WTC11 (cell line): ENCODE measurements around the gene RAB35. TPM values are rescaled to one million over a fixed set of nuclear protein-coding genes. Genes with fewer than 3 reads are reported as not detected.
A peak's percentile ranks its signal among the peaks of the same experiment; 100 is the strongest.

ENCODE experiments used
- ATAC-seq: fragments of 200-7000 bp; cut with Tn5 transposase; 2 replicates; pipeline ENCODE4 v1.10.0; 2021; ENCODE audit warnings: mild to moderate bottlenecking, moderate library complexity
- CTCF ChIA-PET: fragments of 300-600 bp; sonication (Branson Sonifier 250); formaldehyde crosslinking; loops from one replicate; lab custom pipeline; 2021; ENCODE audit warnings: antibody characterized with exemption; lab: Charles Lee
- POLR2A ChIA-PET: fragments of 350-600 bp; sonication (Branson Sonifier 250); formaldehyde crosslinking; loops from one replicate; lab custom pipeline; 2021; ENCODE audit warnings: antibody characterized with exemption; lab: Charles Lee
- DNase-seq: peaks from one replicate; pipeline ENCODE4 v3.0.0; 2021; ENCODE audit warnings: low spot score
- H3K27ac Mint-ChIP-seq: 2 replicates; pipeline ENCODE4 v1.8.0; 2021; ENCODE audit warnings: mixed read lengths
- H3K27me3 Mint-ChIP-seq: 2 replicates; pipeline ENCODE4 v1.8.0; 2021; ENCODE audit warnings: low read depth, mild to moderate bottlenecking, moderate library complexity, mixed read lengths
- H3K36me3 Mint-ChIP-seq: 2 replicates; pipeline ENCODE4 v1.8.0; 2021; ENCODE audit warnings: mixed read lengths
- H3K4me1 Mint-ChIP-seq: 2 replicates; pipeline ENCODE4 v1.8.0; 2022; ENCODE audit warnings: mixed read lengths
- H3K4me3 Mint-ChIP-seq: 2 replicates; pipeline ENCODE4 v1.8.0; 2021; ENCODE audit warnings: mild to moderate bottlenecking, moderate library complexity, mixed read lengths
- H3K9me3 Mint-ChIP-seq: 2 replicates; pipeline ENCODE4 v1.8.0; 2021; ENCODE audit warnings: mixed read lengths
- EMX1 ChIP-seq: fragments of 250-450 bp; sonication (Bioruptor Pico); IDR thresholded peaks from 2 replicates; pipeline ENCODE4 v1.8.0; 2021; ENCODE audit warnings: mild to moderate bottlenecking
- FOXJ3 ChIP-seq: sonication (generic); formaldehyde crosslinking; IDR thresholded peaks from 2 replicates; pipeline ENCODE4 v1.9.0; 2021; ENCODE audit warnings: missing genetic modification reagents, mild to moderate bottlenecking, borderline replicate concordance
- NFE2L1 ChIP-seq: sonication (generic); formaldehyde crosslinking; IDR thresholded peaks from 2 replicates; pipeline ENCODE4 v1.8.1; 2023; ENCODE audit warnings: missing genetic modification reagents
- NFYB ChIP-seq: sonication (generic); formaldehyde crosslinking; conservative IDR thresholded peaks from 2 replicates; pipeline ENCODE4 v1.8.0; 2022; ENCODE audit warnings: low read depth, missing genetic modification reagents
- NR1H2 ChIP-seq: sonication (generic); formaldehyde crosslinking; IDR thresholded peaks from 2 replicates; pipeline ENCODE4 v1.9.0; 2021; ENCODE audit warnings: mild to moderate bottlenecking, moderate library complexity, missing genetic modification reagents
- NR2C2 ChIP-seq: sonication (generic); formaldehyde crosslinking; IDR thresholded peaks from 2 replicates; pipeline ENCODE4 v1.8.0; 2022; ENCODE audit warnings: mild to moderate bottlenecking, missing genetic modification reagents
- PRRX2 ChIP-seq: fragments of 250-450 bp; sonication (Bioruptor Pico); IDR thresholded peaks from 2 replicates; pipeline ENCODE4 v1.8.0; 2021; ENCODE audit warnings: mild to moderate bottlenecking
- RORB ChIP-seq: fragments of 250-450 bp; sonication (Bioruptor Pico); IDR thresholded peaks from 2 replicates; pipeline ENCODE4 v1.9.0; 2021; ENCODE audit warnings: mild to moderate bottlenecking
- SOX15 ChIP-seq: fragments of 250-450 bp; sonication (Bioruptor Pico); IDR thresholded peaks from 2 replicates; pipeline ENCODE4 v1.9.0; 2021; ENCODE audit warnings: mild to moderate bottlenecking
- SP1 ChIP-seq: sonication (generic); formaldehyde crosslinking; conservative IDR thresholded peaks from 2 replicates; pipeline ENCODE4 v1.8.1; 2022; ENCODE audit warnings: missing genetic modification reagents
- ZNF232 ChIP-seq: sonication (generic); formaldehyde crosslinking; IDR thresholded peaks from 2 replicates; pipeline ENCODE4 v1.8.0; 2022; ENCODE audit warnings: mild to moderate bottlenecking, missing genetic modification reagents
- ZNF263 ChIP-seq: sonication (generic); formaldehyde crosslinking; IDR thresholded peaks from 2 replicates; pipeline ENCODE4 v1.8.1; 2022; ENCODE audit warnings: low read depth, mild to moderate bottlenecking, moderate library complexity, missing genetic modification reagents
- total RNA-seq: library from RNA; stranded (reverse); gene quantifications from 3 replicates; pipeline ENCODE4 v1.2.3, GENCODE V29; 2021
- TF ChIP-seq, protein P1 (sequence below): fragments of 250-450 bp; sonication (Bioruptor Pico); conservative IDR thresholded peaks from 2 replicates; pipeline ENCODE4 v1.9.0; 2021; ENCODE audit warnings: mild to moderate bottlenecking
- TF ChIP-seq, protein P2 (sequence below): sonication (generic); formaldehyde crosslinking; IDR thresholded peaks from 2 replicates; pipeline ENCODE4 v1.8.0; 2023; ENCODE audit warnings: missing genetic modification reagents
- TF ChIP-seq, protein P3 (sequence below): sonication (generic); formaldehyde crosslinking; IDR thresholded peaks from 2 replicates; pipeline ENCODE4 v1.8.1; 2023; ENCODE audit warnings: mild to moderate bottlenecking, missing genetic modification reagents, moderate library complexity
- TF ChIP-seq, protein P4 (sequence below): sonication (generic); formaldehyde crosslinking; IDR thresholded peaks from 2 replicates; pipeline ENCODE4 v1.8.1; 2022; ENCODE audit warnings: low read depth, missing genetic modification reagents, borderline replicate concordance
- TF ChIP-seq, protein P5 (sequence below): sonication (generic); formaldehyde crosslinking; IDR thresholded peaks from 2 replicates; pipeline ENCODE4 v1.8.1; 2023; ENCODE audit warnings: mild to moderate bottlenecking, missing genetic modification reagents
- TF ChIP-seq, protein P6 (sequence below): fragments of 250-450 bp; sonication (Bioruptor Pico); IDR thresholded peaks from 2 replicates; pipeline ENCODE4 v1.9.0; 2021; ENCODE audit warnings: moderate library complexity, mild to moderate bottlenecking, inconsistent platforms, borderline replicate concordance
- TF ChIP-seq, protein P7 (sequence below): sonication (generic); formaldehyde crosslinking; IDR thresholded peaks from 2 replicates; pipeline ENCODE4 v1.8.0; 2022; ENCODE audit warnings: mild to moderate bottlenecking, missing genetic modification reagents

RAB35 gene
- total RNA-seq, 1 experiment from 2014 or later: 44.5 TPM

DNA sequence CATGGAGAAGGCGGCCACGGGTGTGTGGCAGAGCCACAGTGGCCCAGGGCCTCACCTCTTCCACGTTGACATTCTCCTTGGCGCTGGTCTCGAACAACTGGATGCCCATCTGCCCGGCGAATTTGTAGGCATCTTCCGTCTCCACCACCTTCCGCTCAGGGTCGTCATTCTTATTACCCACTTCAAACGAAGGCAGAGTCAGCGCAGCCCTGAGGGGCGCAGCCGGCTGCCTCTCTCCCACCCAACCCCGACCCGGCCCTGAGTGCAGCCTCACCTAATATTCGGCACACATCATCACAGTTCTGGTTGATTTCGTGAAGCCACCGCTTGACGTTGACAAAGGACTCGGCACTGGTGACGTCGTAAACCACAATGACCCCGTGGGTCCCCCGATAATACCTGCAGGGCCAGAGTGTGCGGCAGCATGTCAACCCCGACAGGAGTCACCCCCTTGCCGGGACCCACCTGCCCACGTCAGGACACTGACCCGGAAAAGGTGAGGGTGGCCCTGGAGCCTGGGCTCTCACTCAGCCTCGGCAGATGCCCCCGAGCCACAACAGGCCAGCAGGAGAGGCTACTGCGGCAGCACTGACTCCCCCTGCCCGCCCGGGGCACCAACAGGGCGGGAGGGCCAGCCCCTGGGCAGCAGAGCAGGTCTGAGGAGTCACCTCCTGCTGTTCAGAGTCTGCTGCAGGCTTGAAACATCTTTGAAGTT, 17.6 kb downstream of the RAB35 start:
- H3K27me3 Mint-ChIP-seq: no peaks in the 10 kb centered on the region

DNA sequence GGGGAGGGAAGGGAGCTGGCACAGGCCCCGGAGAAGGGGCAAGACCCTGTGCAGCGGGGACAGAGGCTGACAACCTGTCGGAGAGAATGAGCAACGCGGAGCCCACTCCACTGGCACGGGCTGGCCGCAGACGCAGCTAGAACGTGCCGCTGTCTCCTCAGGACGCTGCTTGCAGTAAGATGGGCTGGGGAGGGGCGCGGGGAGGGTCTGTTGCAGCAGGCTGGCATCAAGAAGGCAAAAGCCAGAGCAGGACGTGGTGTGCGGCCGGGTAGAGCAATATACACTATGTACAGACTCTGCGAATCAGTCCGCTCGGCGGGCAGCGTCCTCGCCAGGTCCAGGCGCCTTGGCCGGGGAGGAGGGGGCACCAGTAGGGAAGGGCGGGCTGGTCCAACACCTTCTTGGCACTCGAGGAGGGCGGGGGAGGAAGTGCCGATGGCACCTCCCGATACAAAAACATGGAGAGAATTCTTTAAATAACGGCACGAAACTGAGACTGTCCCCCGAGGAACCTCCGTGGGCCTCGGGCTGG, 19.8 kb downstream of the RAB35 start:
- Mint-ChIP-seq H3K27me3 (no peaks in the 10 kb centered on the region), H3K9me3 (no peaks in the 10 kb centered on the region), H3K4me1 (peaks cover 37% of the 10 kb centered on the region), H3K27ac (peak overlapping the region; percentile 85), H3K4me3 (no peak overlapping the region), H3K36me3 (peaks cover 12% of the 10 kb centered on the region)
- CTCF ChIA-PET: interaction anchor here (1.4 kb wide), 1 partner anchor 10 kb away, joined by 5 read pairs; no protein-coding TSS in a partner anchor
- POLR2A ChIA-PET: no interaction called here
- DNase-seq: no peak
- no peak for ATAC-seq
- no peak for TF ChIP-seq NFE2L1 (CRISPR knock-in tag)
- TF ChIP-seq, protein P1, sequence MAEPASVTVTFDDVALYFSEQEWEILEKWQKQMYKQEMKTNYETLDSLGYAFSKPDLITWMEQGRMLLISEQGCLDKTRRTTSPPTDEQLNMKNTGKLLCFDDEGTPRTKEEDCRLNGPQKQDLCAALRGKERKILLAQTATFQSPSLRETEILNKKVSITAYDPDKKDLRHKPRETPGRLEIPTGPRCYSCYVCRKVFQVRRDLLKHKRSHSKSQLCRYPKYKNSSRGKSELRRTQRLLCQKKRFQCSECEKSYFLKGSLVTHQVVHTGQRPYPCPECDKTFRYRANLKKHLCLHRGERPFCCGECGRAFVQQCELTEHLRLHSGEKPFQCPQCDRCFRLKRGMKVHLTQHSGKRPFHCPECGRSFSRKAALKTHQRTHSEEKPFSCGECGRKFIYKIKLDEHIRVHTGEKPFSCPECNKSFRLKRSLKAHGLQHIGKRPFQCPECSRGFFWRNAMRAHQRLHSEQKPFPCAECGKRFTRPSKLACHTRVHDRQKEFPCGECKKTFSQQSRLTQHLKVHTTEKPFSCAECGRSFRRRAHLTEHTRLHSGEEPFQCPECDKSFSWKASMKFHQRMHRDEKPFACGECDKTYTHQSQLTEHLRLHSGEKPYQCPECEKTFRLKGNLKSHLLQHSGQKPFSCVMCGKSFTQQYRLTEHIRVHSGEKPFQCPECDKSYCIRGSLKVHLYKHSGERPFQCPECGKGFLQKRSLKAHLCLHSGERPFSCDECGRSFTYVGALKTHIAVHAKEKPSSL (CRISPR knock-in tag): no peak
- TF ChIP-seq, protein P2, sequence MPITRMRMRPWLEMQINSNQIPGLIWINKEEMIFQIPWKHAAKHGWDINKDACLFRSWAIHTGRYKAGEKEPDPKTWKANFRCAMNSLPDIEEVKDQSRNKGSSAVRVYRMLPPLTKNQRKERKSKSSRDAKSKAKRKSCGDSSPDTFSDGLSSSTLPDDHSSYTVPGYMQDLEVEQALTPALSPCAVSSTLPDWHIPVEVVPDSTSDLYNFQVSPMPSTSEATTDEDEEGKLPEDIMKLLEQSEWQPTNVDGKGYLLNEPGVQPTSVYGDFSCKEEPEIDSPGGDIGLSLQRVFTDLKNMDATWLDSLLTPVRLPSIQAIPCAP (CRISPR knock-in tag): no peak

More for the DNA sequence above, 17.6 kb downstream of the RAB35 start:
- Mint-ChIP-seq H3K27ac (no peak overlapping the region), H3K4me3 (no peak overlapping the region), H3K9me3 (no peaks in the 10 kb centered on the region), H3K4me1 (peaks cover 21% of the 10 kb centered on the region), H3K36me3 (peaks cover 15% of the 10 kb centered on the region)
- ChIA-PET POLR2A (no interaction called here), CTCF (no interaction called here)
- DNase-seq (no peak), ATAC-seq (no peak)
- TF ChIP-seq EMX1 (CRISPR knock-in tag) (no peak), PRRX2 (CRISPR knock-in tag) (no peak), NR2C2 (CRISPR knock-in tag) (no peak), SP1 (no peak), SOX15 (no peak)
- TF ChIP-seq, protein P3, sequence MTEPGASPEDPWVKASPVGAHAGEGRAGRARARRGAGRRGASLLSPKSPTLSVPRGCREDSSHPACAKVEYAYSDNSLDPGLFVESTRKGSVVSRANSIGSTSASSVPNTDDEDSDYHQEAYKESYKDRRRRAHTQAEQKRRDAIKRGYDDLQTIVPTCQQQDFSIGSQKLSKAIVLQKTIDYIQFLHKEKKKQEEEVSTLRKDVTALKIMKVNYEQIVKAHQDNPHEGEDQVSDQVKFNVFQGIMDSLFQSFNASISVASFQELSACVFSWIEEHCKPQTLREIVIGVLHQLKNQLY: no peak
- TF ChIP-seq, protein P4, sequence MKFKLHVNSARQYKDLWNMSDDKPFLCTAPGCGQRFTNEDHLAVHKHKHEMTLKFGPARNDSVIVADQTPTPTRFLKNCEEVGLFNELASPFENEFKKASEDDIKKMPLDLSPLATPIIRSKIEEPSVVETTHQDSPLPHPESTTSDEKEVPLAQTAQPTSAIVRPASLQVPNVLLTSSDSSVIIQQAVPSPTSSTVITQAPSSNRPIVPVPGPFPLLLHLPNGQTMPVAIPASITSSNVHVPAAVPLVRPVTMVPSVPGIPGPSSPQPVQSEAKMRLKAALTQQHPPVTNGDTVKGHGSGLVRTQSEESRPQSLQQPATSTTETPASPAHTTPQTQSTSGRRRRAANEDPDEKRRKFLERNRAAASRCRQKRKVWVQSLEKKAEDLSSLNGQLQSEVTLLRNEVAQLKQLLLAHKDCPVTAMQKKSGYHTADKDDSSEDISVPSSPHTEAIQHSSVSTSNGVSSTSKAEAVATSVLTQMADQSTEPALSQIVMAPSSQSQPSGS (CRISPR knock-in tag): no peak
- TF ChIP-seq, protein P5, sequence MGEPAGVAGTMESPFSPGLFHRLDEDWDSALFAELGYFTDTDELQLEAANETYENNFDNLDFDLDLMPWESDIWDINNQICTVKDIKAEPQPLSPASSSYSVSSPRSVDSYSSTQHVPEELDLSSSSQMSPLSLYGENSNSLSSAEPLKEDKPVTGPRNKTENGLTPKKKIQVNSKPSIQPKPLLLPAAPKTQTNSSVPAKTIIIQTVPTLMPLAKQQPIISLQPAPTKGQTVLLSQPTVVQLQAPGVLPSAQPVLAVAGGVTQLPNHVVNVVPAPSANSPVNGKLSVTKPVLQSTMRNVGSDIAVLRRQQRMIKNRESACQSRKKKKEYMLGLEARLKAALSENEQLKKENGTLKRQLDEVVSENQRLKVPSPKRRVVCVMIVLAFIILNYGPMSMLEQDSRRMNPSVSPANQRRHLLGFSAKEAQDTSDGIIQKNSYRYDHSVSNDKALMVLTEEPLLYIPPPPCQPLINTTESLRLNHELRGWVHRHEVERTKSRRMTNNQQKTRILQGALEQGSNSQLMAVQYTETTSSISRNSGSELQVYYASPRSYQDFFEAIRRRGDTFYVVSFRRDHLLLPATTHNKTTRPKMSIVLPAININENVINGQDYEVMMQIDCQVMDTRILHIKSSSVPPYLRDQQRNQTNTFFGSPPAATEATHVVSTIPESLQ (CRISPR knock-in tag): no peak

DNA sequence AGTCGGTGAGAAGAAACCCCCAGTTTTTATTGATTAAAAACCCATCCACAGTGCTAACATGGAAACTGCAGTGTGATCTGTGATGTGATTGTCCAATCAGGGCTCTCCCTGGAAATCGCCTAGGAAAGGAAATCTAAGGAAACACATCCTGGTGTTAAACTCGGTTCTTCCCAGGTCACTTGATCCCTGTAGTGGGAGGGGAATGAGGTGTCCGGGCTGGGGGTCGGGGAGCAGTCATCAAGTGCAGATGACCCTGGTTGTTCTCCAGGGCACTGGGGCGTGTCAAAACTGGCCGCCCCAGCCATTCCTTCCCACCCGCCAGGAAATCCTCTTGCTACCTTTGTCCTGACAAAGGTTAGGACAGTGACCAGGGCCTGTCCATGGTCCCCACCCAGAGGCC, 20.8 kb downstream of the RAB35 start:
- Mint-ChIP-seq H3K9me3 (no peaks in the 10 kb centered on the region), H3K36me3 (peaks cover 12% of the 10 kb centered on the region), H3K27me3 (no peaks in the 10 kb centered on the region), H3K4me1 (peaks cover 33% of the 10 kb centered on the region)
- no peak for DNase-seq
- TF ChIP-seq NR1H2 (CRISPR knock-in tag) (no peak), ZNF232 (CRISPR knock-in tag) (no peak), FOXJ3 (no peak), ZNF263 (CRISPR knock-in tag) (no peak), RORB (CRISPR knock-in tag) (no peak), NFYB (CRISPR knock-in tag) (no peak)
- TF ChIP-seq, protein P4 (CRISPR knock-in tag): no peak
- TF ChIP-seq, protein P6, sequence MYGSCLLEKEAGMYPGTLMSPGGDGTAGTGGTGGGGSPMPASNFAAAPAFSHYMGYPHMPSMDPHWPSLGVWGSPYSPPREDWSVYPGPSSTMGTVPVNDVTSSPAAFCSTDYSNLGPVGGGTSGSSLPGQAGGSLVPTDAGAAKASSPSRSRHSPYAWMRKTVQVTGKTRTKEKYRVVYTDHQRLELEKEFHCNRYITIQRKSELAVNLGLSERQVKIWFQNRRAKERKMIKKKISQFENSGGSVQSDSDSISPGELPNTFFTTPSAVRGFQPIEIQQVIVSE (CRISPR knock-in tag): no peak
- TF ChIP-seq, protein P7, sequence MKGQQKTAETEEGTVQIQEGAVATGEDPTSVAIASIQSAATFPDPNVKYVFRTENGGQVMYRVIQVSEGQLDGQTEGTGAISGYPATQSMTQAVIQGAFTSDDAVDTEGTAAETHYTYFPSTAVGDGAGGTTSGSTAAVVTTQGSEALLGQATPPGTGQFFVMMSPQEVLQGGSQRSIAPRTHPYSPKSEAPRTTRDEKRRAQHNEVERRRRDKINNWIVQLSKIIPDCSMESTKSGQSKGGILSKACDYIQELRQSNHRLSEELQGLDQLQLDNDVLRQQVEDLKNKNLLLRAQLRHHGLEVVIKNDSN (CRISPR knock-in tag): no peak
- TF ChIP-seq, all 79 proteins: peak for 0
- POLR2A ChIA-PET: interaction anchor here (1.0 kb wide), 1 partner anchor 20 kb away, joined by 3 read pairs; no protein-coding TSS in a partner anchor
- no peak for ATAC-seq
- CTCF ChIA-PET: no interaction called here
- Mint-ChIP-seq H3K27ac (peak overlapping the region; percentile 79), H3K4me3 (no peak overlapping the region)
